Adrenal gland (tissue), 5 donors: ENCODE measurements around the gene UROC1.

Source experiments
- CTCF ChIP-seq, 6 experiments: fragments of 450-650 bp in 4 of 6; fragments of 200-600 bp in 2 of 6; sonication (generic) in 1 of 6; IDR thresholded peaks; 1 replicate in 5 of 6; 2 replicates in 1 of 6; pipeline versions ENCODE4 v1.5.1 to v1.8.0; 2016 to 2021; ENCODE audit warnings: antibody characterized with exemption in 6 of 6, mild to moderate bottlenecking in 2 of 6, moderate library complexity in 1 of 6
- POLR2A ChIP-seq, 2 donors: fragments of 450-650 bp; IDR thresholded peaks; one replicate each; pipeline ENCODE4 v1.6.1; 2017; ENCODE audit warnings: antibody characterized with exemption in 2 of 2, mild to moderate bottlenecking in 2 of 2, moderate library complexity in 1 of 2
- donor health status: DM: no; HTN: no; CAD: no.

GRCh38 chr3:126450744-126451143 is 66.8 kb downstream of the UROC1 start:
- TF ChIP-seq CTCF (IDR thresholded peaks at IDR 0.05): no peak
- no peak for TF ChIP-seq POLR2A (IDR thresholded peaks at IDR 0.05)
